ENCODE data around the gene EPHA2.

- TF ChIP-seq POLR2AphosphoS5 (IDR thresholded peaks at IDR 0.05) (no peak), CTCF (IDR thresholded peaks at IDR 0.05) (no peak), POLR2A (IDR thresholded peaks at IDR 0.05) (no peak), EP300 (IDR thresholded peaks at IDR 0.05) (no peak)
These were observed 78.2 kb downstream of the EPHA2 start for GRCh38 chr1:16077406-16078245.
